T-helper 9 cell (primary cell): ENCODE data around the gene MAGI3.

Experiments
- DNase-seq: peaks from one replicate; pipeline ENCODE4 v3.0.0-alpha.2; 2020
- total RNA-seq, 2 donors: gene quantifications; one replicate each; lab custom pipeline; 2026; lab: John Stamatoyannopoulos, UW

The MAGI3 gene
- total RNA-seq = 21.2 to 32.5 reads per million in 2 donors

GRCh38 chr1:113389953-113390834, at the start of gene MAGI3:
Gene MAGI3 (plus strand): TSS chr1:113390515. CDS start chr1:113391034, 519 bp downstream.
- peak; percentile 91 for DNase-seq

GRCh38 chr1:113353580-113353979, 36.7 kb upstream of the MAGI3 start:
- DNase-seq = no peak

GRCh38 chr1:113363935-113364334, 26.4 kb upstream of the MAGI3 start:
- DNase-seq = no peak

- DNase-seq = no peak
Observed at GRCh38 chr1:113369040-113369439, 21.3 kb upstream of the MAGI3 start.

- no peak for DNase-seq
Observed at GRCh38 chr1:113369699-113370098, 20.6 kb upstream of the MAGI3 start.

GRCh38 chr1:113370868-113371267, 19.4 kb upstream of the MAGI3 start:
- no peak for DNase-seq

GRCh38 chr1:113372546-113372945, 17.8 kb upstream of the MAGI3 start:
- DNase-seq = no peak

GRCh38 chr1:113373644-113374043, 16.7 kb upstream of the MAGI3 start:
- no peak for DNase-seq

- no peak for DNase-seq
Observed at GRCh38 chr1:113375878-113376277, 14.4 kb upstream of the MAGI3 start.

- DNase-seq = no peak
Observed at GRCh38 chr1:113380075-113380474, 10.2 kb upstream of the MAGI3 start.

GRCh38 chr1:113388017-113388620, 2.2 kb upstream of the MAGI3 start:
- no peak for DNase-seq

GRCh38 chr1:113388621-113389358, 1.5 kb upstream of the MAGI3 start:
- no peak for DNase-seq

- no peak for DNase-seq
Observed at GRCh38 chr1:113389359-113389952, 859 bp upstream of the MAGI3 start.

GRCh38 chr1:113390871-113391648, 745 bp downstream of the MAGI3 start:
- peak; percentile 43 for DNase-seq

- no peak for DNase-seq
Observed at GRCh38 chr1:113391649-113392271, 1.4 kb downstream of the MAGI3 start.

- DNase-seq = no peak
Observed at GRCh38 chr1:113392541-113393128, 2.3 kb downstream of the MAGI3 start.

- no peak for DNase-seq
Observed at GRCh38 chr1:113394043-113394862, 3.9 kb downstream of the MAGI3 start.

- DNase-seq = no peak
Observed at GRCh38 chr1:113394863-113395259, 4.5 kb downstream of the MAGI3 start.

- no peak for DNase-seq
Observed at GRCh38 chr1:113396102-113396501, 5.8 kb downstream of the MAGI3 start.

- DNase-seq = no peak
Observed at GRCh38 chr1:113396585-113396984, 6.3 kb downstream of the MAGI3 start.
